Esophagus squamous epithelium (tissue), 4 donors: ENCODE data around the gene ADAMTS13.

Source experiments
- CTCF ChIP-seq, 6 experiments: fragments of 450-650 bp in 4 of 6; fragments of 200-600 bp in 2 of 6; sonication (generic) in 2 of 6; IDR thresholded peaks; one replicate each; pipeline ENCODE4 v1.5.1; 2016 to 2019; ENCODE audit warnings: antibody characterized with exemption in 6 of 6, mild to moderate bottlenecking in 4 of 6, moderate library complexity in 4 of 6
- POLR2A ChIP-seq, 4 donors: fragments of 450-650 bp; IDR thresholded peaks; one replicate each; pipeline ENCODE4 v1.6.1; 2017; ENCODE audit warnings: antibody characterized with exemption in 4 of 4, mild to moderate bottlenecking in 4 of 4, moderate library complexity in 3 of 4

- no peak for TF ChIP-seq CTCF (IDR thresholded peaks at IDR 0.05)
- TF ChIP-seq POLR2A (IDR thresholded peaks at IDR 0.05), result no peak
Observed at GRCh38 chr9:133470988-133471387, 48.8 kb downstream of the ADAMTS13 start.
